HG03469 (cell line): ENCODE measurements around the gene SCAP.

Experiments used
- ATAC-seq: cut with Tn5 transposase; IDR thresholded peaks from one replicate; pipeline ENCODE4 v1.9.1; 2021; ENCODE audit warnings: mild to moderate bottlenecking, moderate library complexity, moderate number of reproducible peaks; ENCODE audit not compliant: unreplicated experiment

SCAP gene

DNA sequence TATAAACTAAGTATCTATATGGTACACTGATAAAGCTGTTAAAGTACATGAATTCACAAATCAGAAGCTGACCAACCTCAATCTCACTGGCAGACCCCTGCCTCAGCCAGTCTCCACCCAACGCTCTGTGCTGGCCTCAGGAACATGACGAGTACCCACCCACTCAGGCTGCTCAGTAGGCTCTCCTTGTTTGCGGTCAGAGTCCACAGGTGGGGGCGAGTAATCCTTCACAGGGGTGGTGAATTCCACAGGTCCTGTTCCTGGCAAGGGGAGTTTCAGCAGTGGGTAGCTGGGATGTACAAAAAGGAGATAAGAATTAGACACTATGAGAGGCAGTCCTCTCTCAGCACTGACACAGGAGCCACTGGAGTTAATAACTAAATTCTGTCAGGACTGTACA, 40.9 kb downstream of the SCAP start:
- ATAC-seq = no peak

DNA sequence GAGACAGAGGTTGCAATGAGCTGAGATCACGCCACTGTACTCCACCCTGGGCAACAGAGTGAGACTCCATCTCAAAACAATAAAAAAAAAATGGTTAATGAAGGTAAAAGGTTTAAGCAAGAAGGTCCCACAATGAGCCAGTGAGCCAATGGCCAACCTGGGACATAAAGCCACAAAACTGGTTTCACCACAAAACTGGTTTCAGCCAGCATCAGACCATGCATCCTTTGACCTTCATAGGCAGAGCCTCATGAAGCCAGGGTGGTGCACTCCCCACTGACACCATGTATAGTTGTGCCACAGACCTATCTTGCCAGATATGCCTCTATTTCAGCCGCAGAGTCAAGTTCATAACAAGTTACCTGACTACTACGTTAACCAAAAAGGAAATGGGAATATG, 41.9 kb downstream of the SCAP start:
- no peak for ATAC-seq

DNA sequence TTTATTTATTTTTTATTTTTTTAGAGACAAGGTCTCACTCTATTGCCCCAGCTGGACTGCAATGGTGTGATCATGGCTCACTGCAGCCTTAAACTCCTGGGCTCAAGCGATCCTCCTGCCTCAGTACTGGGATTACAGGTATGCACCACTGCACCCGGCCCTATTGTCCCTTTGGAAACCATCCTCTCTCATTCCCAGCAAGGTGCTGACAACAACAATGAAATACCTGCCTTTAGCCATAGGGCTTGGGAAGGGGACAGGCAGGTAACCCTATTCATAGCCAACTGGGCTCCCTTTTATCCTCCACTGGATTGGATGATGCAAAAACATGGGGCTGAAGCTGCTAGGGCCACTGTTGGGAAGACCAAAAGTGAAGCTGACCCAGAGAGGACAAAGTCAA, 43.1 kb downstream of the SCAP start:
- ATAC-seq = no peak

DNA sequence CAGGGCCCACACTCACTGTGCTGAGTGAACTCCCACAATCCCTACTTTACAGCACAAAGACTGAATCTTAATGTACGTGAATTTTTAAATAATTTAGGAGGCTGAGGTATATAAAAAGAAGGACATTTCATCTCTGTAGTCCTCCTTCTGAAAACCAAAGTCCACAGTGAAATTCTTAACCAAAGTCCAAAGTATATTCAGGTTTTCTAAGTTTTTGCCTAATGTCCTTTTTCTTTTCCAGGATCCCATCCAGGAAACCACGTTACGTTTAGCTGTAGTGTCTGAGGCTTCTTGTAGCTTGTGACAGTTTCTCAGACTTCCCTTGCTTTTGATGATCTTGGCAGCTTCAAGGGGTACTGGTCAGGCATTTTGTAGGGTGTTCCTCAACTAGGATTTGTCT, 44.5 kb downstream of the SCAP start:
- ATAC-seq = no peak

DNA sequence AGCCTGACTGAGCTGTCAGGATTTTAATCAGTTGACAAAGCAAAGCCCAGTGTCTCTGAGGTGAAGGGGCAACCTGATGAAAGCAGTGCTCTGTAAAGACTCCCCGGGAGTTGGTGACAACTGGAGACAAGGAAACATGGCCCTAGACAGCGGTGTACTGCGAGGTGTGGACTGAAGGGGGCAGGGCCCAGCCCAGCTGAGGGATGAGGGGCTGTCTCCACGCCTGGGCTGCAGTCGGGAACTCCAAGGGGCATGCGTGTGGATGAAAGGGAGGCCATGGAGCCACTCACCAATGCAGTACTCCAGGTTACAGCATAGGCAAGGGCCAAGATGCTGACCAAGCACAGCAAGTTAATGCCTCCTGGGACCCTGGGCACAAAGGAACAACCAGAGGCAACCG, 45.1 kb downstream of the SCAP start:
- ATAC-seq = no peak

DNA sequence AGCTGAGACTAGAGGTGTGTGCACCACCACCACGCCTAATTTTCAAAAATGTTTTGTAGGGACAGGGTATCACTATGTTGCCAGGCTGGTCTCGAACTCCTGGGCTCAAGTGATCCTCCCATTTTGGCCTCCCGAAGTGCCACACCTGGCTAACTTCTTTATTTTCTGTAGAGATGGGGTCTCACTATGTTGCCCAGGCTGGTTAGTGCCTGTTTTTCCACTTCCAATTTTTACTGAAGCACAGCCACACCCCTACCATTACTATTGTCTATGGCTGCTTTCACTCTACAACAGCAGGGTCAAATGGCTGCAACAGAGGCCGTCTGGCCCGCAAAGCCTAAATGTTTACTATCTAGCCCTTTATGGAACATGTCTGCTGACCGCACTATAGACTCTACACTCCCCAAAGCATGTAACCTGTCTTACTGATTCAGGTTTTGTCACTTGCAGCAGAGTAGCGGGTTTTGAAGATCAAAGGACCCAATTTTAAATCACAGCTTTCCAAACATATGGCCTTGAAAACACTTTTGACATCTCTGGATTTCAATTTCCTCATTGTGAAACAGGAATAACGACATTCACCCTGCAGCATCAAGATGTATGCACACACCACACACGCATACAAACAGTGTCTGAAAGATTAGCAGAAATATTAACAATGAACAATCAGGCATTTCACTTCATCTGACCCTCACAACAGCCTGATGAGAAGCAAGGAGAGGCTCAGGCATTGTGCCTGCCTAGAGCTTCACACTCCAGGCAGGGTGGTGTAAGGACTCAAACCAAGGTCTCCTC, 46.1 kb downstream of the SCAP start:
- no peak for ATAC-seq

DNA sequence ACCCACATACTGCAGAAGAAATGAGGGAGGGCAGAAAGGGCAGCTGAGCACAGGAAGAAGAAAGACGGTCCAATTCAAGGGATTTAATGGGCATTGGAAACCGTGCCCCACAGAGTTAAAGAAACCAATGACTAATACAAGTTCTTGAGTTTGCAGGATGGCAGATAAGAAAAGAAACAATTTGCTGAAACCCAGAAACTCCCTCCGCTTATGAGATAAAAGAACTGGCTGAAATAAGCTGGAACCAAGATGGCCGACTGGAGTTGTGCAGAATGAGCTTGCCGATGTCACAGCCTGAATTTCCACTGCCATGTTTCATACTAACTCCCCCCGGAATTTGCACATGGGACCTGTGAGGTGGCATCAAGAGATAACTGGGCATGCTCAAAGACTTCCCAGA, 47.1 kb downstream of the SCAP start:
- ATAC-seq = no peak

DNA sequence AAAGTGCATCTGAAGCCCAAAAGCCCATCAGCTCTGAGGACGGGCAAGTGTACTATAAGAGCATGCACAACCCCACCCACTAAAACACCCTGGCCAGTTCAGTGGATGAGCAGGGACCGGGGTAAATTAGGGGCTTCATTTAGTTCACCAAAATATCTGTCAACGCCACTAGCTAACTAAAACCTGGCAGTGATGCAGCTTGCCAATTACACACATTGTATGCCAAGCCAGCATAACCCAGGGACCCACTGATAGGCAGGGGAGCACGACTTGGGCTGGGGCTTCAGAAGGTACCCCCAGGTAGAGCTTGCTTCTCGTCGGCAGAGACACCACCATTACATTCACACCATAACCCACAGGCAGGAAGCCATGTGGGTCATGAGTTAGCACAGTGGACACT, 47.9 kb downstream of the SCAP start:
- ATAC-seq = no peak

DNA sequence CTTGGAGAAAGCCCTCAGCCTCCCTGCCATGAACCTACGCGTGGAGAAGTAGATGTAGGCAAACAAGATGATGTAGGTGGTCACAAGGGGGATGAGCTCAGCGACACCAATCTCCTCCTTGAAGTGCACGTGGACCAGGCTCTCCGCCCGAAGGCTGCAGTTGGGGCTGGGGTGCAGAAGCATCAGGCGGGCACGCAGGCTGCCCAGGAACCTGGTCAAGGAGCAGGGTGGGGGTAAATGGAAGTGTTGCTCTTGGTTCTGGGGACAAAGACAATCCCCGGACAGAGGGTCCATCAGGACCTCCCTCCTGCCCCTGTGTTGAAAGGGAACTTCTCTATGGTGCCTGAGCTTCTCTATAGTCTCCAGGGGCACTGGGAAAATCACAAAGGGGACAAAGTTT, 49.8 kb downstream of the SCAP start:
- no peak for ATAC-seq

DNA sequence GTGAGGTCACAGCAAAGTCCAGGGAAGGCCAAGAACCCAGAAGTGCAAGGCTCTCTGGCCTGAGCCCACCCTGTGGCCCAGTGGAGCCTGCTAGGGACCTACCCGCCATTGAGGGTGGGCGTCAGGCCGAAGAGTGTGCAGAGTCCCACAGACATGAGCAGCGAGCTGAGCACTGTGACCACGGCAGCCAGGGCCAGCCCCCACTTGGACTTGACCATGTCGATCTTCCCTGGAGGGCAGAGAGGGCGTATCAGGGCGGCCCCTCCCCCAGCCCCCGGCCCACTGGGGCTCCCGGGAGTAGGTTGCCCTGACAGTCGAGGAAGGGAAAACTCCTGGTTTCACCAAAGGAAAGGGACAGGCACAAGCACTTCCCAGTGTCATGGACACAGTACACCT, 50.4 kb downstream of the SCAP start:
- ATAC-seq = no peak

DNA sequence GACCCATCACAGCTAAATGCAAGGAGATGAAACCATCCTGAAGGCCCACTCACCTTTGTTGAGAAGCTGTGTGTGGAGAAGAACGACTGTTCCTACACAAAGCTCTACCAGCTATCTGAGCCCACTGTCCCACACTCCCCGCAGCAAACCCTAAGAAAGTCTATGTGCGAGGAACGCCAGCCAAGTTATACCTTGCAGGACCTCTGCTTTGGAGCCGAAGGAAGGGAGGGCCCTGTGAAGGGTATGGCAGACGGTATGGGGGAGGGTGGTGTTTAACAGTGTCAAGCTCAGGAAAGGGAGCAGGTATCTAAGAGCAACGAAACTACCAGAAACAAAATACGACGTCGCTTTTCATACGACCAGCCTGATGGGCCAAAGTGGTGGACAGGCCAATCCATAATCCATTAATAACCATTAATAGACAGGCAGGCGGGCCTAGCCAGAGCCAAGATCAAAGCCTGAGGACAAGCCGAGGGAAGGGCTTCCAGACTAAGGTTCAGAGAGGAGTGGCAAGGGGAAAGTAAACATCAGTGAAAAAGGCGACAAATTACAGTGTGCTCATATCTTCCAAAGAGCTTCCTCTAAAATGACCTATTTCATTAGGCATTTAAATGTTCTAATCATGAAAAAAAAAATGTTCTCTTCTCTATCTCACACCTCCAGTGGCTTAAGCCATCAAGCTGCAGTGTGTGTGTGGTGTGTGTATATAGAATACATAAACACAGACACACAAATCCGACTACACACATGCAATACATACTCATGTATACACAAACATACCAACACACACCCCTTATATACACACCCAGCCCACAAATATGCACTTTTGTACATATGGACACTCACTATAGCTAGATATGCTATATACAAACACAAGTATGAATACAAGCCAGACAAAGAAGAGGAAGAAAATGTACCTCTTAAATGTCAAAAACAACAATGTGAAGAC, 51.0 kb downstream of the SCAP start:
- no peak for ATAC-seq

DNA sequence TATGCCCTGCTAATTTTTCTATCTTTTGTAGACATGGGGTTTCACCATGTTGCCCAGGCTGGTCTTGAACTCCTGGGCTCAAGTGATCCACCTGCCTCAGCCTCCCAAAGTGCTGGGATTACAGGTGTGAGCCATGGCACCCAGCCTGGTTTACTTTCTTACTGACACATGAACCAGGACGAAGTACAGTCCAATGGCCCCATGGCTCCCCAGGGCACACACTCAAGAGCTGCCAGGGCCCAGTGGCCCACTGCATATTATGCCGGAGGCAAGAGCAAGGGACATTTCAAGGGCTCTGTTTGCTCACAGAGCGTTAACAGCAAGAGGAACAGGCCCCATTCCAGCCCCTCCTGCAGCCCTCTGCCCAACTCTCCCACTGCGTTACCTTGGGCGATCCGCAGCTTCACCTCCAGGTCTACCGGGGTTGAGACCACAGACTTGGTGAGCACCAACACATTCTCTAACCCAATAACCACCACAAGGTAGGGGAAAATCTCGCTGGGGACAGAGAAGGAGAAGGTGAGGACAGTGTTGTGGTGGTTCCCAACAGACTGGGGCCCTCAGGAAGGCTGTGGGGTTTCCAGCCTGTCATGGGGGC, 52.1 kb downstream of the SCAP start:
- no peak for ATAC-seq

DNA sequence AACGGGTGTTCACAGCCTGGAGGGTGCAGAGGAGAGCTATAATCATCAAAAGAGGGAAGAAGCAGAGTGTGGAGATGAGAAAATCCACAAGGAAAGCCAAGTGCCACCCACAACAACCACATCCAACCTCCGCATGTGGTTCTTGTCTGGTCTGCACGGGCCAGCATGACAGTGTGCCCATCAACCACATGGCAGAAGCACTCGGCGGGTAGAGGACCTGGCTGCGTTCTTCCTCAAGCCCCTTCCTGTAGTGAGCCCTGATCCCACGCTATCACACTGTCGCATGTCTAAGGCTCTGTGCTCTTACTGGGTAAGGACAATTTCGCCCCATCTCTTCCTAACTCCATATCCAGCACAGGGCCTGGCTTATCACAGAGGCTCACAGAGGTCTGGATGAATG, 53.0 kb downstream of the SCAP start:
- no peak for ATAC-seq

DNA sequence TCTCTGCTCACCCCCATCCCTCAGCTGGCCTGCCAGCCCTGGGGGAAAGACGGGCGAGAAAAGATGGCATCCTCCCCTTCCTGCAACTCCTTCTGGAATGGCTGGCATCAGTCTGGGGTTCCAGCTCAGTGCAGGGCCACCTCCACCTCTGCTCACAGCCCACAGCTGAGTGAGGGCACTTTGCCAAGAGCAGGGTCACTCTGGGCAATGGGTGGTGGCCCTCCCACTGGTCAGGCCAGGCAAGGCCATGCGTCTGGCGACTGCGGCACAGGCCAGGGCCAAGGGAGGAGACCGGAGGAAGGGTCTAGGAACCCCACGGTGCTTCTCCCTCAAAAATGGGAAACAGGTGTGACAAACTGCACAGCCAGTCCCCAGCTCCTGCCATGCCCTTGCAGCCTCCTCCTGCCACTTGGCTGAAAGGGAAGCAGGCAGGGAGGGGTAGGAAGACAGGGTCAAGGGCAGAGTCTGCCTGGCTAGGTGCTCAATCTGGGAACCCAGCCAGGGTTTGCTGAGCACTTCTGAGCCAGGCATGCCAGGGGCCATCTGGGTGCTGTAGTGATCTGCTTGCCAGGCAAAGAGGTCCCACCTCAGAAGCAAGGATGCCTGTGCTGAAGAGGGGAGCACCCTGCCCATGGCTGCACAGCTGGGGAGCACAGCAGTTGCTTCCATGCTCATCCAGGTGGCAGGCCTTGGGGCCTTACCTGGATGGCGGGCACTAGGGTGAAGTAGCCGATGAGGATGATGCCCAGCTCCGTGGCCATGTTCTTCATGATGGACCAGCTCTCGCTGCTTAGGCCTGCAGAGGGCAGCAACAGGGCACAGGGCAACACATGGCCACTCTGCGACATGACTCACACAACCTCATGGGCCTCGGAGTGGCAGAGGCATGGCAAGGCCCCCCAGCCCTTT, 53.7 kb downstream of the SCAP start:
- ATAC-seq = no peak

DNA sequence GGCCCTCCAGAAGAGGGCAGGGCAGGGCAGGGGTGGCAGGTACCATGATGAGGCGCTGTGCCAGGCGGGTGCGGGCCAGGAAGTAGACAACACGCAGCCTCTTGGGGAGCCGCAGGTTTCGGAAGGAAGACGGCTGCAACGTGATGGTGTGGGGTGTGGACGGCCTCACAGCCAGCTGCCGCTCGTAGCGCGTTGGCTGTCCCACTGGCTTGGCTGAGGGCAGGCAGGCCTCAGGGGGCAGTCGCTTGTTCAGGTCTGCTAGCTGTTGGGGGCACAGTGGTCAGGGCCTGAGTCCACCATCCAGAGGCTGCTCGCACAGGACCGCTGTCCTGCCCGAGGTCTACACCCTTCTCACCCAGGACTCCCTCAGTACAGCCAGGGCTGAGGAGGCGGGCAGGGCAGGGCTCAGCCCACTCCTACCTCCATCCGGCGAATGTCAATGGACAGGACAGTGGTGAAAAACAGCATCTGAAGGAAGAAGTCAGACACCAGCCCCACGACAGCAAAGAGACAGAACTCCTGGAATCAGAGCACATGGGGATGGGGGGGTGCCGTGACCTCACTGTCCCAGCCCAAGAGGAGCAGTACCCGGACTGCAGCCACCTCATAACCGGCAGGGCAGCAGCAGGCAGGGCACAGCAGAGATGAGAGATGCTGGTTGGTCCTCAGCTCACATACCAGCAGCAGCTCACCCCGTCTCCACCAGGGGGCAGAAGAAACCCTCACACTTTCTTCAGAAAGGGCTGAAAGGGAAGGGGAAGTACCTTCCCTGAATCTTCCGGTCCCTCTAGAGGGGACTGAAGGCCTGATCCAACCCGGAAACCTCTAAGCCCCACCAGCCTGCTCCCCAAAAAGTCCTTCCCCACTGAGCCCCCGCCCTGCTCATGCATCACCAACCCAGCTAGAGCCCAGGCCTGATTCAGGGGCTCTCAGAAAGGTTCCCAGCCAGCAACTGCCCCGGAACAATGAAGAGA, 54.9 kb downstream of the SCAP start:
- no peak for ATAC-seq

DNA sequence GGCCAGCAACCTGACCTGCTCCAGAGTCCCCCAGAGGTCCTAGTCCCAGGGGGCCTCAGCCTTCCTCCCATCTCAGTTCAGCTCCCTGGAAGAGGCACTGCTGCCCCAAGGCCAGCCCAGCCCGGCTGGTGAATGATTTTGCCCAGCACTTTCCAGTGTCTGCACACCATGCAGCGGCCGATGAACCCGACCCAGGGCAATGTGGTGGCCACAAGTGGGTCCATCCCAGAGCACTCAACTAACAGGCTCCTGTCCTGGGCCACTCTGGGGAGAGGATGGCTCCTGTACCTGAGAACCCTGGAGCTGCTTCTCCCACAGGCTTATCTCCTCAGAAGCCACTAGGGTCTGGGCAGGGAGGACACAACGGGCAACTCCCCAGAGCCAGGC, 55.7 kb downstream of the SCAP start:
- no peak for ATAC-seq

DNA sequence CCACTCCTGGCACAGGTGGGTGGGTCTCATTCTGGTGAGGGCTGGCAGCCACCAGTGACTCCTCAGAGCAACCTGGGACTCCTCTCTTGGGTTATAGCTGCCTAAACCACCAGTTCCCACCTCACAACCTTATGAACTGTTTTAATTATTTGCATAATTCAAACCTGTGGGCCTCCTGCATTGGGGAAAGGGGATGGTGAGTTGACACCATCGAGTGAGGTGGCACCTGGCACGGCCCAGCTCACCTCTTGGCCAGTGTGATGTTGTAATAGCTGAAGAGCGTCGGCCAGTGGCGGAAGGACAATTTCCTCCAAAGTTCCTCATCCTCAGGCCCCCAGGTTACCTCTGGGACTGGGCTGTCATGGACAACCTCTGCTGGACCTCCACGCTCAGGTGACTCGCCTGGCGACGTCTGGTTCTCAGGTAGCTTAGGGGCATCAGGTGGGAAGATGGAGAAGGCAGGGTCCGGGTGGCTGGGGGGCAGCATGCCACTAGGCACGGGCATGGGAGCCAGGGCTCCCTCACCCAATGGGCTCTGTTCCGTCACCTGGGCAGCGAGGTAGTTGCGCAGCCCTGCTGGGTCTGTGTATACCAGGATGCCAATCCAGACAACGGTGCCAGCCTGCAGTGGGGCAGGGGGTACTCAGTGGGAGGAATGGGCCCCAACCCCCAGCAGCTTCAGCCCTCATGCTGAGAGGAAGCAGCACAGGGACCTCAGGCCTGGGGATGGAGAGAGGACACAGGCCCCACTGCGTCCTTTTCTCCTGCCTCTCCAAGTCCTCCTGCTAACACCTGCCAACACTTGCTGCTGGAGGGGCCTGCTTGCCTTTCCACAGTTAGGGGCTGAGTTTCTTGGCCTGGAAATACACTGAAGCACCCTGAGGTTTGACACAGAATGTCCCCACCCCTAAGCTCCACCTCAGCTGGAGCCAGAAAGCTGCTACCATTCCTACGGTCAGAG, 56.4 kb downstream of the SCAP start:
- no peak for ATAC-seq
